ENCODE data around the gene SH3GLB1.

Gene SH3GLB1

GRCh38 chr1:86774305-86775295 is 70.2 kb downstream of the SH3GLB1 start:
- peak; percentile 48 for DNase-seq

GRCh38 chr1:86775395-86775794 is 71.0 kb downstream of the SH3GLB1 start:
- peak; percentile 68 for DNase-seq

GRCh38 chr1:86776108-86776507 is 71.7 kb downstream of the SH3GLB1 start:
- DNase-seq: no peak

- DNase-seq: peak; percentile 13
Observed at GRCh38 chr1:86778569-86779239, 74.3 kb downstream of the SH3GLB1 start.

GRCh38 chr1:86779308-86780191 is 75.2 kb downstream of the SH3GLB1 start:
- no peak for DNase-seq

- DNase-seq: no peak
Observed at GRCh38 chr1:86782482-86782881, 78.1 kb downstream of the SH3GLB1 start.

- DNase-seq: no peak
Observed at GRCh38 chr1:86787621-86788020, 83.2 kb downstream of the SH3GLB1 start.

- no peak for DNase-seq
Observed at GRCh38 chr1:86788300-86789206, 84.2 kb downstream of the SH3GLB1 start.

GRCh38 chr1:86795316-86795715 is 90.9 kb downstream of the SH3GLB1 start:
- no peak for DNase-seq
